Gastrocnemius medialis (tissue), 4 donors: ENCODE data around the gene ZBTB7C.

Experiments used
- POLR2A ChIP-seq, 2 donors: fragments of 450-650 bp; IDR thresholded peaks; one replicate each; pipeline ENCODE4 v1.6.1; 2017; ENCODE audit warnings: antibody characterized with exemption in 2 of 2, mild to moderate bottlenecking in 2 of 2, moderate library complexity in 2 of 2
- TF ChIP-seq, protein P1 (sequence below), 5 experiments: fragments of 450-650 bp in 3 of 5; fragments of 200-600 bp in 2 of 5; sonication (generic) in 2 of 5; IDR thresholded peaks in 4 of 5; conservative IDR thresholded peaks in 1 of 5; 1 replicate in 4 of 5; 2 replicates in 1 of 5; pipeline ENCODE4 v1.5.1; 2016 to 2019; ENCODE audit warnings: antibody characterized with exemption in 5 of 5, mild to moderate bottlenecking in 3 of 5, moderate library complexity in 3 of 5

DNA sequence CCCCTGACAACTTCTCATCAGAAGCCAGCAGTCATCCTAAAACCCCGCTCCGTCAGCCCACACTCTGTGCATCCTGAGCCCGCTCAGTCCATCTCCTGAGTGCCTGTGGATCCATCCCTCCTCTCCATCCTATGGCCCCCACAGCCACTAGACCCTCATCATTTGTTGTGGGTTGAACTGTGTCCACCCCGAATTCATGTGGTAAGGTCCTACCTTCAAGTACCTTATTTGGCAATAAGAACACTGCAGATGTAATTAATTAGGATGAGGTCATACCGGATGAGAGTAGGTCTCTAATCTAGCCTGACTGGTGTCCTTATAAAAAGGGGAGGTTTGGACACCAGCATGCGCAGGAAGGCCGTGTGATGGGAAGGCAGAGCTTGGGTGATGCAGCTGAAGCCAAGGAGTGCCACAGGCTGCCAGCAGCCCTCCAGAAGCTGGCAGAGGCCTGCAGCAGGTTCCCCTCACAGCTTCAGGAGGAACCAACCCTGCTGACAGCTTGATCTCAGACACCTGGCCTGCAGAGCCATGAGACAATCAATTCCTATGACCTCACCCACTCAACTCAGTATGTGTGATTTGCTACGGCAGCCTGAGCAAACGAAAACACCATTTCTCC, 192.4 kb downstream of the ZBTB7C start:
- TF ChIP-seq, protein P1, sequence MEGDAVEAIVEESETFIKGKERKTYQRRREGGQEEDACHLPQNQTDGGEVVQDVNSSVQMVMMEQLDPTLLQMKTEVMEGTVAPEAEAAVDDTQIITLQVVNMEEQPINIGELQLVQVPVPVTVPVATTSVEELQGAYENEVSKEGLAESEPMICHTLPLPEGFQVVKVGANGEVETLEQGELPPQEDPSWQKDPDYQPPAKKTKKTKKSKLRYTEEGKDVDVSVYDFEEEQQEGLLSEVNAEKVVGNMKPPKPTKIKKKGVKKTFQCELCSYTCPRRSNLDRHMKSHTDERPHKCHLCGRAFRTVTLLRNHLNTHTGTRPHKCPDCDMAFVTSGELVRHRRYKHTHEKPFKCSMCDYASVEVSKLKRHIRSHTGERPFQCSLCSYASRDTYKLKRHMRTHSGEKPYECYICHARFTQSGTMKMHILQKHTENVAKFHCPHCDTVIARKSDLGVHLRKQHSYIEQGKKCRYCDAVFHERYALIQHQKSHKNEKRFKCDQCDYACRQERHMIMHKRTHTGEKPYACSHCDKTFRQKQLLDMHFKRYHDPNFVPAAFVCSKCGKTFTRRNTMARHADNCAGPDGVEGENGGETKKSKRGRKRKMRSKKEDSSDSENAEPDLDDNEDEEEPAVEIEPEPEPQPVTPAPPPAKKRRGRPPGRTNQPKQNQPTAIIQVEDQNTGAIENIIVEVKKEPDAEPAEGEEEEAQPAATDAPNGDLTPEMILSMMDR (IDR thresholded peaks at IDR 0.05 in 4 of 5, conservative IDR thresholded peaks at IDR 0.05 in 1 of 5) = no peak
- no peak for TF ChIP-seq POLR2A (IDR thresholded peaks at IDR 0.05)
